GM04503 (cell line): ENCODE data around the gene NARS2.
"Not testable (repeated sequence)": the region's sequence is repeated elsewhere in the genome, so short reads cannot be mapped to it uniquely, and the experiment has no call there.

ENCODE experiments used
- DNase-seq: peaks from one replicate; pipeline ENCODE4 v3.0.0-alpha.2; 2012; ENCODE audit warnings: low read depth

The NARS2 gene

GRCh38 chr11:78575478-78575877 is 814 bp upstream of the NARS2 start:
- no peak for DNase-seq

- no peak for DNase-seq
Measured at GRCh38 chr11:78573681-78574080, 983 bp downstream of the NARS2 start.

- no peak for DNase-seq
Measured at GRCh38 chr11:78573271-78573670, 1.4 kb downstream of the NARS2 start.

GRCh38 chr11:78572394-78572793 is 2.3 kb downstream of the NARS2 start:
- DNase-seq = no peak

- DNase-seq = no peak
Measured at GRCh38 chr11:78570031-78570430, 4.6 kb downstream of the NARS2 start.

GRCh38 chr11:78567209-78567608 is 7.5 kb downstream of the NARS2 start:
- DNase-seq = no peak

GRCh38 chr11:78564490-78565467 is 9.9 kb downstream of the NARS2 start:
- DNase-seq = no peak

- not testable (repeated sequence) for DNase-seq
Measured at GRCh38 chr11:78564037-78564436, 10.6 kb downstream of the NARS2 start.

- DNase-seq = not testable (repeated sequence)
Measured at GRCh38 chr11:78563090-78563489, 11.6 kb downstream of the NARS2 start.

GRCh38 chr11:78562398-78562797 is 12.3 kb downstream of the NARS2 start:
- DNase-seq = peak; percentile 78

- DNase-seq = no peak
Measured at GRCh38 chr11:78560826-78561484, 13.7 kb downstream of the NARS2 start.

- no peak for DNase-seq
Measured at GRCh38 chr11:78560153-78560552, 14.5 kb downstream of the NARS2 start.

- no peak for DNase-seq
Measured at GRCh38 chr11:78557236-78557635, 17.4 kb downstream of the NARS2 start.

GRCh38 chr11:78555592-78555991 is 19.1 kb downstream of the NARS2 start:
- no peak for DNase-seq

- no peak for DNase-seq
Measured at GRCh38 chr11:78552881-78553280, 21.8 kb downstream of the NARS2 start.

GRCh38 chr11:78552139-78552538 is 22.5 kb downstream of the NARS2 start:
- not testable (repeated sequence) for DNase-seq

- no peak for DNase-seq
Measured at GRCh38 chr11:78551066-78551465, 23.6 kb downstream of the NARS2 start.

- DNase-seq = no peak
Measured at GRCh38 chr11:78549624-78550409, 24.8 kb downstream of the NARS2 start.

- DNase-seq = no peak
Measured at GRCh38 chr11:78548911-78549590, 25.6 kb downstream of the NARS2 start.

- no peak for DNase-seq
Measured at GRCh38 chr11:78547931-78548705, 26.5 kb downstream of the NARS2 start.

GRCh38 chr11:78542007-78542406 is 32.7 kb downstream of the NARS2 start:
- DNase-seq = no peak
